Panc1 (cell line): ENCODE results near the gene PROX2. TPM values are rescaled to one million over a fixed set of nuclear protein-coding genes. Genes with fewer than 3 reads are reported as not detected.

Experiments
- ATAC-seq: fragments of 200-7000 bp; cut with Tn5 transposase; 2 replicates; pipeline ENCODE4 v1.9.1; 2020; ENCODE audit warnings: mild to moderate bottlenecking, moderate library complexity
- BruUV-seq: library from RNA; stranded (reverse); fragments of 400-500 nt; replicated peaks from 2 replicates; lab custom pipeline; 2021; lab: Mats Ljungman, UMichigan
- CTCF ChIA-PET: fragments of 300-600 bp; sonication (Branson Sonifier 250); formaldehyde crosslinking; loops from one replicate; lab custom pipeline; 2022; ENCODE audit warnings: antibody characterized with exemption; lab: Charles Lee
- POLR2A ChIA-PET: fragments of 300-600 bp; sonication (Branson Sonifier 250); formaldehyde crosslinking; loops from one replicate; lab custom pipeline; 2022; ENCODE audit warnings: antibody characterized with exemption; lab: Charles Lee
- DNase-seq: peaks from one replicate; pipeline ENCODE4 v3.0.0-alpha.2; 2010; ENCODE audit warnings: low read depth, low spot score
- H3K27ac ChIP-seq: 2 replicates; pipeline ENCODE4 v1.5.1; 2011; ENCODE audit warnings: mild to moderate bottlenecking, low read length, inconsistent platforms
- H3K27me3 ChIP-seq: fragments of 200-500 bp; sonication (Bioruptor generic); 2 replicates; pipeline ENCODE4 v1.6.0; 2014; ENCODE audit warnings: low read length, inconsistent platforms; ENCODE audit not compliant: control insufficient read depth, insufficient read depth
- H3K36me3 ChIP-seq: fragments of 200-500 bp; sonication (Bioruptor generic); 2 replicates; pipeline ENCODE4 v1.5.1; 2014; ENCODE audit warnings: inconsistent platforms, mild to moderate bottlenecking, low read length, moderate library complexity; ENCODE audit not compliant: control insufficient read depth, insufficient read depth
- H3K4me1 ChIP-seq: 2 replicates; pipeline ENCODE4 v1.5.1; 2011; ENCODE audit warnings: inconsistent platforms, mild to moderate bottlenecking, low read length, moderate library complexity; ENCODE audit not compliant: control insufficient read depth, insufficient read depth
- H3K4me3 ChIP-seq, 2 experiments: 2 replicates each; pipeline ENCODE4 v1.5.1; 2011 to 2012; ENCODE audit warnings: low read depth in 2 of 2, low read length in 2 of 2, mild to moderate bottlenecking in 2 of 2, inconsistent platforms in 1 of 2, moderate library complexity in 1 of 2
- H3K9me3 ChIP-seq: fragments of 200-500 bp; sonication (Bioruptor generic); 2 replicates; pipeline ENCODE4 v1.5.1; 2014; ENCODE audit warnings: low read depth, mild to moderate bottlenecking, inconsistent platforms, low read length, moderate library complexity; ENCODE audit not compliant: control insufficient read depth, insufficient read depth
- CTCF ChIP-seq: fragments of 450-650 bp; IDR thresholded peaks from 2 replicates; pipeline ENCODE4 v1.5.1; 2017; ENCODE audit warnings: mild to moderate bottlenecking
- POLR2AphosphoS5 ChIP-seq: IDR thresholded peaks from 2 replicates; pipeline ENCODE4 v1.6.1; 2012; ENCODE audit warnings: mild to moderate bottlenecking, low read depth, low read length, moderate library complexity
- REST ChIP-seq, 2 experiments: IDR thresholded peaks; 2 replicates each; pipeline ENCODE4 v1.6.1; 2011 to 2012; ENCODE audit warnings: low read depth in 2 of 2, control low read depth in 1 of 2, low read length in 1 of 2, mild to moderate bottlenecking in 1 of 2, moderate library complexity in 1 of 2; ENCODE audit not compliant: insufficient read depth in 1 of 2
- SIN3A ChIP-seq: IDR thresholded peaks from 2 replicates; pipeline ENCODE4 v1.6.1; 2012; ENCODE audit warnings: low read depth, mild to moderate bottlenecking, low read length, moderate library complexity, borderline replicate concordance; ENCODE audit not compliant: insufficient read depth
- TCF7L2 ChIP-seq: IDR thresholded peaks from 2 replicates; pipeline ENCODE4 v1.6.1; 2011; ENCODE audit warnings: mild to moderate bottlenecking, low read depth, low read length, inconsistent platforms
- in situ Hi-C: cut with HindIII; loops from 2 replicates; pipeline ENCODE4 v1.10.0; 2016; ENCODE audit warnings: low sequenced_read_pairs, low pct_unique_long_range_greater_than_20kb
- intact Hi-C: fragments of 100-400 bp; cut with micrococcal nuclease; formaldehyde crosslinking; loops from one replicate; pipeline ENCODE4 v1.10.0; 2022; ENCODE audit not compliant: unreplicated experiment
- total RNA-seq: library from RNA; stranded (reverse); gene quantifications from one replicate; pipeline ENCODE4 v1.2.1, GENCODE V29; 2021; ENCODE audit not compliant: unreplicated experiment

The PROX2 gene
- total RNA-seq, 1 experiment from 2014 or later: not detected

- Histone ChIP-seq H3K4me3 (no peak overlapping the region), H3K27me3 (no peaks in the 10 kb centered on the region), H3K9me3 (no peaks in the 10 kb centered on the region), H3K27ac (no peak overlapping the region), H3K36me3 (no peaks in the 10 kb centered on the region), H3K4me1 (no peaks in the 10 kb centered on the region; the same call in 1 of the 2 replicates)
- ATAC-seq (no peak), DNase-seq (no peak)
- POLR2A ChIA-PET: no interaction called here
- in situ Hi-C loops (no loop called here), intact Hi-C loops (no loop called here)
- CTCF ChIA-PET: no interaction called here
- no peak for TF ChIP-seq POLR2AphosphoS5
- no peak for TF ChIP-seq REST (IDR thresholded peaks at IDR 0.05; ENCODE audit: insufficient read depth in 1 of 2, low read depth in 2 of 2, low read length in 1 of 2)
- TF ChIP-seq CTCF: no peak
- TF ChIP-seq SIN3A: no peak
- no TSS peak for BruUV-seq
Measured at GRCh38 chr14:74858022-74858421, 17.9 kb downstream of the PROX2 start.

- Histone ChIP-seq H3K4me3 (no peak overlapping the region), H3K27ac (no peak overlapping the region), H3K27me3 (no peaks in the 10 kb centered on the region), H3K9me3 (no peaks in the 10 kb centered on the region), H3K36me3 (no peaks in the 10 kb centered on the region), H3K4me1 (no peaks in the 10 kb centered on the region; the same call in 1 of the 2 replicates)
- TF ChIP-seq REST (IDR thresholded peaks at IDR 0.05; ENCODE audit: insufficient read depth in 1 of 2, low read depth in 2 of 2, low read length in 1 of 2): no peak
- no peak for TF ChIP-seq TCF7L2
- no peak for TF ChIP-seq POLR2AphosphoS5
- TF ChIP-seq SIN3A: no peak
- no peak for TF ChIP-seq CTCF
- intact Hi-C loops: no loop called here
- in situ Hi-C loops: no loop called here
- BruUV-seq: no TSS peak
- ChIA-PET POLR2A (interaction anchor here (0.5 kb wide), 1 partner anchor 1780 kb away, joined by 4 read pairs; no protein-coding TSS in a partner anchor), CTCF (no interaction called here)
- ATAC-seq: no peak
- DNase-seq: no peak
Measured at GRCh38 chr14:74856366-74856765, 19.6 kb downstream of the PROX2 start.
